ENCODE measurements around the gene SNAPC2. TPM values are rescaled to one million over a fixed set of nuclear protein-coding genes. Genes with fewer than 3 reads are reported as not detected.

The SNAPC2 gene
- total RNA-seq, 1 experiment from 2014 or later, result 23.2 TPM

- H3K36me3 Mint-ChIP-seq, result no peaks in the 10 kb centered on the region
- peaks cover 2% of the 10 kb centered on the region; the same call in 1 of the 2 replicates for H3K27me3 Mint-ChIP-seq (ENCODE audit: low read depth)
- H3K9me3 Mint-ChIP-seq, result no peaks in the 10 kb centered on the region
- peaks cover 3% of the 10 kb centered on the region; the same call in 1 of the 2 replicates for H3K4me1 Mint-ChIP-seq
- no peak for TF ChIP-seq ATF6 (CRISPR knock-in tag; IDR thresholded peaks at IDR 0.05)
- no peak for TF ChIP-seq AR (CRISPR knock-in tag; IDR thresholded peaks at IDR 0.05)
- TF ChIP-seq MXD4 (CRISPR knock-in tag; IDR thresholded peaks at IDR 0.05; ENCODE audit: borderline replicate concordance), result no peak
- CTCF ChIA-PET, result interaction anchor here (0.7 to 1.5 kb wide), 6 partner anchors 11 to 329 kb away, joined by 3 to 5 read pairs (median 4); partner anchors contain the start of gene SNAPC2
- DNase-seq (ENCODE audit: low spot score), result no peak
- H3K27ac Mint-ChIP-seq, result no peak overlapping the region
- no peak overlapping the region for H3K4me3 Mint-ChIP-seq
- ATAC-seq, result no peak
- POLR2A ChIA-PET, result interaction anchor here (0.7 kb wide), 1 partner anchor 551 kb away, joined by 4 read pairs; no protein-coding TSS in a partner anchor
Observed at GRCh38 chr19:7897292-7897691, 22.8 kb upstream of the SNAPC2 start.

- no peak for DNase-seq (ENCODE audit: low spot score)
- TF ChIP-seq FOXP4 (CRISPR knock-in tag; IDR thresholded peaks at IDR 0.05) (no peak), ZSCAN18 (CRISPR knock-in tag; IDR thresholded peaks at IDR 0.05) (no peak), JAZF1 (CRISPR knock-in tag; IDR thresholded peaks at IDR 0.05) (no peak), ATF2 (CRISPR knock-in tag; IDR thresholded peaks at IDR 0.05; ENCODE audit: borderline replicate concordance, low read depth) (no peak), RELA (CRISPR knock-in tag; IDR thresholded peaks at IDR 0.05; ENCODE audit: borderline replicate concordance) (no peak), ATF1 (CRISPR knock-in tag; IDR thresholded peaks at IDR 0.05) (no peak)
- H3K27ac Mint-ChIP-seq, result no peak overlapping the region; the same call in 1 of the 2 replicates
- POLR2A ChIA-PET, result interaction anchor here (0.6 to 1.2 kb wide), 3 partner anchors 11 to 140 kb away, joined by 3 to 4 read pairs (median 3); partner anchors contain the start of genes LRRC8E and TIMM44
- no peak for ATAC-seq
- H3K4me3 Mint-ChIP-seq, result no peak overlapping the region
- peaks cover 10% of the 10 kb centered on the region for H3K4me1 Mint-ChIP-seq
- no peaks in the 10 kb centered on the region for H3K36me3 Mint-ChIP-seq
- CTCF ChIA-PET, result interaction anchor here (1.0 to 3.0 kb wide), 3 partner anchors 30 to 46 kb away, joined by 4 to 21 read pairs (median 6); no protein-coding TSS in a partner anchor
- H3K27me3 Mint-ChIP-seq (ENCODE audit: low read depth), result peaks cover 15% of the 10 kb centered on the region
- no peaks in the 10 kb centered on the region for H3K9me3 Mint-ChIP-seq
Observed at GRCh38 chr19:7898967-7899366, 21.2 kb upstream of the SNAPC2 start.

- Mint-ChIP-seq H3K9me3 (no peaks in the 10 kb centered on the region), H3K27me3 (ENCODE audit: low read depth) (peaks cover 13% of the 10 kb centered on the region), H3K4me3 (no peak overlapping the region), H3K27ac (no peak overlapping the region), H3K36me3 (no peaks in the 10 kb centered on the region), H3K4me1 (peaks cover 15% of the 10 kb centered on the region)
- DNase-seq (ENCODE audit: low spot score), result no peak
- CTCF ChIA-PET, result interaction anchor here (1.0 to 5.0 kb wide), 10 partner anchors 11 to 47 kb away, joined by 4 to 70 read pairs (median 6); partner anchors contain the start of genes LRRC8E, PRR36, SNAPC2 and TIMM44
- POLR2A ChIA-PET, result interaction anchor here (0.9 to 1.4 kb wide), 4 partner anchors 12 to 44 kb away, joined by 3 read pairs; partner anchors contain the start of genes LRRC8E and TIMM44
- ATAC-seq, result no peak
- TF ChIP-seq ZNF396 (CRISPR knock-in tag; IDR thresholded peaks at IDR 0.05; ENCODE audit: borderline replicate concordance) (no peak), CTCF (IDR thresholded peaks at IDR 0.05) (no peak), CBFB (CRISPR knock-in tag; IDR thresholded peaks at IDR 0.05; ENCODE audit: low read depth) (no peak), CREM (CRISPR knock-in tag; IDR thresholded peaks at IDR 0.05) (no peak), FOXP4 (CRISPR knock-in tag; IDR thresholded peaks at IDR 0.05) (no peak), FOXK1 (CRISPR knock-in tag; IDR thresholded peaks at IDR 0.05) (no peak)
Observed at GRCh38 chr19:7899751-7900378, 20.3 kb upstream of the SNAPC2 start.

Measured in WTC11 (cell line).